Natural killer cell (primary cell): ENCODE measurements around the gene DAPK1. TPM values are rescaled to one million over a fixed set of nuclear protein-coding genes. Genes with fewer than 3 reads are reported as not detected.

Experiments
- ATAC-seq, 3 donors: fragments of 150-1000 bp in 2 of 3; fragments of 200-7000 bp in 1 of 3; cut with Tn5 transposase; 1 replicate in 1 of 3; 2 replicates in 2 of 3; pipeline ENCODE4 v1.10.0; 2021; ENCODE audit warnings: mild to moderate bottlenecking in 2 of 3, moderate library complexity in 2 of 3
- DNase-seq, 2 donors: peaks; one replicate each; pipeline versions ENCODE4 v3.0.0 to v3.0.0-alpha.2; 2013 to 2021; ENCODE audit warnings: mixed read lengths in 1 of 2
- H3K27ac ChIP-seq: one replicate; pipeline ENCODE4 v1.5.1; 2013; ENCODE audit warnings: mild to moderate bottlenecking, low read length
- H3K27me3 ChIP-seq: one replicate; pipeline ENCODE4 v1.6.1; 2013; ENCODE audit warnings: low read length; ENCODE audit not compliant: control insufficient read depth, insufficient read depth
- H3K36me3 ChIP-seq: one replicate; pipeline ENCODE4 v1.6.1; 2013; ENCODE audit warnings: low read length; ENCODE audit not compliant: control insufficient read depth, insufficient read depth
- H3K4me1 ChIP-seq: one replicate; pipeline ENCODE4 v1.6.1; 2013; ENCODE audit warnings: low read length; ENCODE audit not compliant: control insufficient read depth, insufficient read depth
- H3K4me3 ChIP-seq: one replicate; pipeline ENCODE4 v1.5.1; 2013; ENCODE audit warnings: low read length
- H3K9me3 ChIP-seq: one replicate; pipeline ENCODE4 v1.6.1; 2013; ENCODE audit warnings: low read length; ENCODE audit not compliant: control insufficient read depth, insufficient read depth
- H3K27ac Mint-ChIP-seq, 2 donors: one replicate each; pipeline ENCODE4 v1.8.0; 2022; ENCODE audit warnings: mild to moderate bottlenecking in 2 of 2, mixed read lengths in 2 of 2, moderate library complexity in 1 of 2
- H3K27me3 Mint-ChIP-seq, 2 donors: one replicate each; pipeline ENCODE4 v1.8.0; 2022; ENCODE audit warnings: low read depth in 2 of 2, mixed read lengths in 2 of 2
- H3K36me3 Mint-ChIP-seq: one replicate; pipeline ENCODE4 v1.8.0; 2022; ENCODE audit warnings: mixed read lengths
- H3K4me1 Mint-ChIP-seq, 2 donors: one replicate each; pipeline ENCODE4 v1.8.0; 2022; ENCODE audit warnings: mixed read lengths in 2 of 2
- H3K4me3 Mint-ChIP-seq: one replicate; pipeline ENCODE4 v1.8.0; 2022; ENCODE audit warnings: mild to moderate bottlenecking, moderate library complexity, mixed read lengths
- H3K9me3 Mint-ChIP-seq, 2 donors: one replicate each; pipeline ENCODE4 v1.8.0; 2022; ENCODE audit warnings: mixed read lengths in 2 of 2
- CTCF ChIP-seq: fragments of 200-600 bp; IDR thresholded peaks from one replicate; pipeline ENCODE4 v1.8.0; 2022; ENCODE audit warnings: antibody characterized with exemption
- WGBS: methylation state at CpG from one replicate; pipeline ENCODE4 v1.1.7; 2013; ENCODE audit warnings: missing lambda C conversion rate; ENCODE audit not compliant: insufficient coverage; 5-methylcytosine and 5-hydroxymethylcytosine counted together
- intact Hi-C: fragments of 100-400 bp; cut with micrococcal nuclease; formaldehyde crosslinking; loops from one replicate; pipeline ENCODE4 v1.14.2; 2022
- total RNA-seq, 4 donors: library from RNA; stranded (reverse); fragments of 120-200 nt in 1 of 4; gene quantifications; one replicate each; pipeline versions ENCODE4 v1.2.3 to v1.2.4, GENCODE V29; 2013 to 2022

The DAPK1 gene
- total RNA-seq, 3 donors from 2014 or later (not counting 1 experiment from before 2014, with no cell fraction given), result 12.2 to 26.5 (median 22.7) TPM

GRCh38 chr9:87510252-87510683 is 12.6 kb downstream of the DAPK1 start:
- Histone ChIP-seq H3K27ac (no peak overlapping the region), H3K9me3 (no peaks in the 10 kb centered on the region), H3K4me1 (peaks cover under 1% of the 10 kb centered on the region), H3K27me3 (no peaks in the 10 kb centered on the region), H3K36me3 (no peaks in the 10 kb centered on the region), H3K4me3 (no peak overlapping the region)
- H3K27ac Mint-ChIP-seq, result no peak overlapping the region
- ATAC-seq (no peak), DNase-seq (no peak)
- intact Hi-C loops, result no loop called here
- H3K36me3 Mint-ChIP-seq, result no peaks in the 10 kb centered on the region
- 83% methylated on average over 4 of the region's 4 CpGs for WGBS
- H3K27me3 Mint-ChIP-seq, result peaks cover 0 to 2% of the 10 kb centered on the region in 2 donors
- H3K9me3 Mint-ChIP-seq, result no peaks in the 10 kb centered on the region
- H3K4me1 Mint-ChIP-seq, result no peaks in the 10 kb centered on the region
- H3K4me3 Mint-ChIP-seq, result no peak overlapping the region
- no peak for TF ChIP-seq CTCF

- no peak overlapping the region for H3K27ac ChIP-seq
- DNase-seq, result no peak
- no peak overlapping the region for H3K27ac Mint-ChIP-seq
- H3K4me3 Mint-ChIP-seq, result no peak overlapping the region
- TF ChIP-seq CTCF, result no peak
- intact Hi-C loops, result no loop called here
- peaks cover 13% of the 10 kb centered on the region for H3K4me1 ChIP-seq
- no peak for ATAC-seq
- no peaks in the 10 kb centered on the region for H3K36me3 Mint-ChIP-seq
- H3K9me3 ChIP-seq, result no peaks in the 10 kb centered on the region
- H3K4me1 Mint-ChIP-seq, result no peaks in the 10 kb centered on the region
- H3K9me3 Mint-ChIP-seq, result no peaks in the 10 kb centered on the region
- no peak overlapping the region for H3K4me3 ChIP-seq
- 88% methylated on average over 4 of the region's 4 CpGs for WGBS
- H3K27me3 ChIP-seq, result no peaks in the 10 kb centered on the region
- peaks cover 0 to 5% of the 10 kb centered on the region in 2 donors for H3K27me3 Mint-ChIP-seq
- H3K36me3 ChIP-seq, result no peaks in the 10 kb centered on the region
Observed at GRCh38 chr9:87512311-87512710, 14.6 kb downstream of the DAPK1 start.

- H3K36me3 Mint-ChIP-seq, result no peaks in the 10 kb centered on the region
- no peaks in the 10 kb centered on the region for H3K9me3 Mint-ChIP-seq
- ATAC-seq, result no peak
- H3K27me3 Mint-ChIP-seq, result peaks cover 0 to 5% of the 10 kb centered on the region in 2 donors
- no peak overlapping the region for H3K4me3 ChIP-seq
- H3K27ac Mint-ChIP-seq, result no peak overlapping the region
- no peaks in the 10 kb centered on the region for H3K36me3 ChIP-seq
- DNase-seq, result no peak
- 74% methylated on average over 4 of the region's 4 CpGs for WGBS
- no peak for TF ChIP-seq CTCF
- H3K27ac ChIP-seq, result no peak overlapping the region
- H3K4me1 ChIP-seq, result peaks cover 13% of the 10 kb centered on the region
- intact Hi-C loops, result no loop called here
- H3K9me3 ChIP-seq, result no peaks in the 10 kb centered on the region
- no peaks in the 10 kb centered on the region for H3K27me3 ChIP-seq
- H3K4me1 Mint-ChIP-seq, result no peaks in the 10 kb centered on the region
- H3K4me3 Mint-ChIP-seq, result no peak overlapping the region
Observed at GRCh38 chr9:87513161-87513560, 15.5 kb downstream of the DAPK1 start.

- TF ChIP-seq CTCF, result no peak
- no peaks in the 10 kb centered on the region for H3K9me3 Mint-ChIP-seq
- no peak overlapping the region for H3K4me3 ChIP-seq
- no peak overlapping the region for H3K27ac ChIP-seq
- H3K4me3 Mint-ChIP-seq, result no peak overlapping the region
- intact Hi-C loops, result no loop called here
- H3K27ac Mint-ChIP-seq, result no peak overlapping the region
- no peaks in the 10 kb centered on the region for H3K36me3 ChIP-seq
- no peaks in the 10 kb centered on the region for H3K4me1 Mint-ChIP-seq
- no peaks in the 10 kb centered on the region for H3K27me3 ChIP-seq
- H3K36me3 Mint-ChIP-seq, result no peaks in the 10 kb centered on the region
- H3K9me3 ChIP-seq, result no peaks in the 10 kb centered on the region
- peaks cover 0 to 5% of the 10 kb centered on the region in 2 donors for H3K27me3 Mint-ChIP-seq
- peaks cover 14% of the 10 kb centered on the region for H3K4me1 ChIP-seq
- WGBS, result 80% methylated on average over 2 of the region's 3 CpGs
- no peak for ATAC-seq
- no peak for DNase-seq
Observed at GRCh38 chr9:87513880-87514535, 16.3 kb downstream of the DAPK1 start.
